ENCODE data around the gene VARS2. TPM values are rescaled to one million over a fixed set of nuclear protein-coding genes. Genes with fewer than 3 reads are reported as not detected.

The VARS2 gene
- total RNA-seq, 4 donors from 2014 or later, result 13.0 to 25.2 (median 18.1) TPM

- intact Hi-C loops (cut with DNase I; ENCODE audit: low total_unique reads), result no loop called here
- 65 to 69% methylated on average over 8 of the region's 8 CpGs for WGBS, 2 donors
- DNase-seq (ENCODE audit: low spot score in 2 of 2), result no peak
- no peak overlapping the region for H3K4me3 ChIP-seq (ENCODE audit: low read depth, poor library complexity, severe bottlenecking)
- TF ChIP-seq CTCF (IDR thresholded peaks at IDR 0.05) (no peak), POLR2A (IDR thresholded peaks at IDR 0.05) (no peak)
These were observed 1.1 kb upstream of the VARS2 start for GRCh38 chr6:30912746-30913520.

GRCh38 chr6:30913721-30914075 is 340 bp upstream of the VARS2 start:
- TF ChIP-seq CTCF (IDR thresholded peaks at IDR 0.05) (no peak), POLR2A (IDR thresholded peaks at IDR 0.05) (no peak)
- 8 to 15% methylated on average over 11 to 13 of the region's 31 CpGs for WGBS, 2 donors
- DNase-seq (ENCODE audit: low spot score in 2 of 2), result no peak
- intact Hi-C loops (cut with DNase I; ENCODE audit: low total_unique reads), result no loop called here
- no peak overlapping the region for H3K4me3 ChIP-seq (ENCODE audit: low read depth, poor library complexity, severe bottlenecking)

GRCh38 chr6:30914854-30915590 is 984 bp downstream of the VARS2 start:
- TF ChIP-seq POLR2A (IDR thresholded peaks at IDR 0.05), result no peak
- TF ChIP-seq CTCF (IDR thresholded peaks at IDR 0.05), result no peak
- 24 to 29% methylated on average over 17 of the region's 17 CpGs for WGBS, 2 donors

GRCh38 chr6:30915591-30915946 is 1.5 kb downstream of the VARS2 start:
- no peak for TF ChIP-seq POLR2A (IDR thresholded peaks at IDR 0.05)
- TF ChIP-seq CTCF (IDR thresholded peaks at IDR 0.05), result no peak
- H3K4me3 ChIP-seq (ENCODE audit: low read depth, poor library complexity, severe bottlenecking), result no peak overlapping the region
- intact Hi-C loops (cut with DNase I; ENCODE audit: low total_unique reads), result no loop called here
- WGBS, 2 donors, result 21 to 25% methylated on average over 5 of the region's 5 CpGs
- no peak for DNase-seq (ENCODE audit: low spot score in 2 of 2)

More at GRCh38 chr6:30914854-30915590, 984 bp downstream of the VARS2 start:
- H3K4me3 ChIP-seq (ENCODE audit: low read depth, poor library complexity, severe bottlenecking), result peak overlapping the region; percentile 18
- intact Hi-C loops (cut with DNase I; ENCODE audit: low total_unique reads), result no loop called here
- no peak for DNase-seq (ENCODE audit: low spot score in 2 of 2)

- TF ChIP-seq CTCF (IDR thresholded peaks at IDR 0.05), result no peak
- TF ChIP-seq POLR2A (IDR thresholded peaks at IDR 0.05), result no peak
- H3K4me3 ChIP-seq (ENCODE audit: low read depth, poor library complexity, severe bottlenecking), result no peak overlapping the region
- intact Hi-C loops (cut with DNase I; ENCODE audit: low total_unique reads), result no loop called here
These were observed 3.0 kb downstream of the VARS2 start for GRCh38 chr6:30917041-30917440.

More at GRCh38 chr6:30917041-30917440, 3.0 kb downstream of the VARS2 start:
- WGBS, 2 donors, result 94 to 96% methylated on average over 7 of the region's 7 CpGs
- DNase-seq (ENCODE audit: low spot score in 2 of 2), result no peak

Data from lower leg skin (tissue), 4 donors.